ENCODE measurements around the gene RNF125. TPM values are rescaled to one million over a fixed set of nuclear protein-coding genes. Genes with fewer than 3 reads are reported as not detected.
"Not testable (repeated sequence)": the region's sequence is repeated elsewhere in the genome, so short reads cannot be mapped to it uniquely, and the experiment has no call there.

Gene RNF125
- total and polyA plus RNA-seq, 8 donors = 1.1 to 50.2 (median 3.0) TPM; not detected in 1

DNA sequence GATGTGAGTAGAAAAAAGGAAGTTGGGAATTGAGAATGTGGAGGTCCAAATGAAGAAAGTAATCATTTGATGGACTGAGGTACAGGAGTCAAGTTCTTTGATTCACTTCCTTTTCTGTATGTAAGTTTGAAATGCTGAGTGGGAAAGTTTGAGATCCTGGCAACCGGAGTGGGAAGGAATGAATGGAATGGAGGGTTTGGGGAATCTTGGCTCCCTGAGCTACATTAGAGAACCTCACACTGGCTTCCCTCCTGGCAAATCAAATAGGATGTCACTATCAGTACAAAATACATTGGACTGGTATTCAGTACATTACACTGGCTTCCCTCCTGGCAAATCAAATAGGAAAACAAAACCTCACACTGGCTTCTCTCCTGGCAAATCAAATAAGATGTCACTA lies 63.3 kb downstream of the RNF125 start:
- no peak for DNase-seq
- Histone ChIP-seq H3K27ac (no peak overlapping the region), H3K27me3 (no peaks in the 10 kb centered on the region), H3K36me3 (no peaks in the 10 kb centered on the region), H3K4me3 (no peak overlapping the region), H3K4me1 (peaks cover 4 to 18% (median 15%) of the 10 kb centered on the region in 4 donors), H3K9me3 (no peaks in the 10 kb centered on the region)
- intact Hi-C loops (cut with DNase I; ENCODE audit: low total_unique reads) = no loop called here
- 50 to 81% (median 67%) methylated on average over 1 of the region's 1 CpG for WGBS, 5 donors
- TF ChIP-seq, protein P1, sequence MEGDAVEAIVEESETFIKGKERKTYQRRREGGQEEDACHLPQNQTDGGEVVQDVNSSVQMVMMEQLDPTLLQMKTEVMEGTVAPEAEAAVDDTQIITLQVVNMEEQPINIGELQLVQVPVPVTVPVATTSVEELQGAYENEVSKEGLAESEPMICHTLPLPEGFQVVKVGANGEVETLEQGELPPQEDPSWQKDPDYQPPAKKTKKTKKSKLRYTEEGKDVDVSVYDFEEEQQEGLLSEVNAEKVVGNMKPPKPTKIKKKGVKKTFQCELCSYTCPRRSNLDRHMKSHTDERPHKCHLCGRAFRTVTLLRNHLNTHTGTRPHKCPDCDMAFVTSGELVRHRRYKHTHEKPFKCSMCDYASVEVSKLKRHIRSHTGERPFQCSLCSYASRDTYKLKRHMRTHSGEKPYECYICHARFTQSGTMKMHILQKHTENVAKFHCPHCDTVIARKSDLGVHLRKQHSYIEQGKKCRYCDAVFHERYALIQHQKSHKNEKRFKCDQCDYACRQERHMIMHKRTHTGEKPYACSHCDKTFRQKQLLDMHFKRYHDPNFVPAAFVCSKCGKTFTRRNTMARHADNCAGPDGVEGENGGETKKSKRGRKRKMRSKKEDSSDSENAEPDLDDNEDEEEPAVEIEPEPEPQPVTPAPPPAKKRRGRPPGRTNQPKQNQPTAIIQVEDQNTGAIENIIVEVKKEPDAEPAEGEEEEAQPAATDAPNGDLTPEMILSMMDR (IDR thresholded peaks at IDR 0.05) = no peak
- TF ChIP-seq EP300 (IDR thresholded peaks at IDR 0.05) (no peak), POLR2A (IDR thresholded peaks at IDR 0.05) (no peak), POLR2AphosphoS5 (IDR thresholded peaks at IDR 0.05) (no peak)

- H3K9me3 ChIP-seq = no peaks in the 10 kb centered on the region
- H3K27me3 ChIP-seq = no peaks in the 10 kb centered on the region
- intact Hi-C loops (cut with DNase I; ENCODE audit: low total_unique reads) = no loop called here
- H3K4me3 ChIP-seq = no peak overlapping the region
- WGBS, 5 donors = 95 to 97% (median 96%) methylated on average over 8 of the region's 8 CpGs
- no peak for DNase-seq
- no peak overlapping the region for H3K27ac ChIP-seq
- H3K36me3 ChIP-seq = no peaks in the 10 kb centered on the region
- TF ChIP-seq, protein P1 (IDR thresholded peaks at IDR 0.05) = no peak
- TF ChIP-seq POLR2A (IDR thresholded peaks at IDR 0.05) (no peak), EP300 (IDR thresholded peaks at IDR 0.05) (no peak), POLR2AphosphoS5 (IDR thresholded peaks at IDR 0.05) (no peak)
- H3K4me1 ChIP-seq = peaks cover 4 to 18% (median 15%) of the 10 kb centered on the region in 4 donors
These were observed 65.2 kb downstream of the RNF125 start for GRCh38 chr18:32083781-32084180.

DNA sequence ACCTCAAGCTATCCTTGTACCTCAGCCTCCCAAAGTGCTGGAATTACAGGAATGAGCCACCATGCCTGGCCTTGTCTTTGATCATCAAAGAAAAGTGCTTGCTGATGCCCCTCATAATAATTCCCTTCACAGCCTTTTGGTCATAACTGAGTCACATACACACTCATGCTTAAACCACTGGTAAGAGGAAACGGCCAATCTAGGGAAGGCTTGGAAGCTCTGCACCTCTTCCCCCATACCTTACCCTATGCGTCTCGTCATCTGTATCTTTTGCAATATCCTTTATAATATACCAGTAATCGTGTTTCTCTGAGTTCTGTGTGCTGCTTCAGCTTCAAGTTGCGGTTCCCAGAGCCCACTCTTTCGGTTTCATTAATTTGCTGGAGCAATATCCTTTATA lies 68.3 kb downstream of the RNF125 start:
- no peaks in the 10 kb centered on the region for H3K27me3 ChIP-seq
- no peak for DNase-seq
- H3K4me1 ChIP-seq = peaks cover 8 to 28% (median 17%) of the 10 kb centered on the region in 4 donors
- H3K4me3 ChIP-seq = no peak overlapping the region
- H3K27ac ChIP-seq = peak overlapping the region in 2 of 5 donors; percentile 87 to 93
- 72 to 89% (median 83%) methylated on average over 6 of the region's 6 CpGs for WGBS, 5 donors
- intact Hi-C loops (cut with DNase I; ENCODE audit: low total_unique reads) = no loop called here
- TF ChIP-seq POLR2A (IDR thresholded peaks at IDR 0.05) (no peak), POLR2AphosphoS5 (IDR thresholded peaks at IDR 0.05) (no peak), EP300 (IDR thresholded peaks at IDR 0.05) (no peak)
- TF ChIP-seq, protein P1 (IDR thresholded peaks at IDR 0.05) = no peak
- H3K36me3 ChIP-seq = no peaks in the 10 kb centered on the region
- no peaks in the 10 kb centered on the region for H3K9me3 ChIP-seq

GRCh38 chr18:32090831-32091230 lies 72.2 kb downstream of the RNF125 start:
- not testable (repeated sequence) for H3K36me3 ChIP-seq, H3K27me3 ChIP-seq, H3K9me3 ChIP-seq, H3K4me3 ChIP-seq, DNase-seq
- H3K27ac ChIP-seq = peak overlapping the region in 4 of 5 donors; percentile 99 to 100 (median 100)
- whole genome bisulfite sequencing, 5 donors = 94 to 96% (median 95%) methylated on average over 16 of the region's 16 CpGs
- peaks cover 18 to 37% (median 32%) of the 10 kb centered on the region in 4 donors for H3K4me1 ChIP-seq
- intact Hi-C loops (cut with DNase I; ENCODE audit: low total_unique reads) = loop anchor here (10.0 kb wide), 1 partner anchor 146 kb away; the partner anchor contains the start of gene TRAPPC8

DNA sequence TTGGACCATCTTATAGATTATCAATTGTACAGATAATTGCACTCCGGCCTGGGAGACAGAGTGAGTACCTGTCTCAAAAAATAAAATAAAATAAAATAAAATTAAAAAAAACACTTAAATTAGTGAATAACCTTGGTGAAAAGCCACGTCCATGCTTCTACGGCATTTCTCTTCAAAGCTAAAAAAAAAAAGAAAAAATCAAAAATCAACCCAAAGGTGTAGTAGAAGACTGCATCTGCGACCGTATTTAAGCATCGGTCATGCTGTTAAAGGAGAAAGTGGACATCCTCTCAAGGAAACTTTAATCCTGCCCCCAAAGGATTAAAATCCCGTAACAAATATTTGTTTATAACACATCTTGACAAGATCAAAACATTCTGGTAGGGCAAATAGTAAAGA lies 72.7 kb downstream of the RNF125 start:
- 38 to 44% (median 39%) methylated on average over 7 of the region's 7 CpGs for WGBS, 5 donors
- Histone ChIP-seq H3K27me3 (no peaks in the 10 kb centered on the region), H3K27ac (peak overlapping the region; percentile 98 to 100 (median 99)), H3K9me3 (no peaks in the 10 kb centered on the region), H3K4me3 (peak overlapping the region; percentile 92 to 99 (median 92)), H3K4me1 (peaks cover 16 to 35% (median 33%) of the 10 kb centered on the region in 4 donors), H3K36me3 (peaks cover 0 to 9% (median 2%) of the 10 kb centered on the region in 4 donors)
- TF ChIP-seq, protein P1 (IDR thresholded peaks at IDR 0.05) = no peak
- TF ChIP-seq POLR2AphosphoS5 (IDR thresholded peaks at IDR 0.05) = no peak
- TF ChIP-seq EP300 (IDR thresholded peaks at IDR 0.05) = no peak
- TF ChIP-seq POLR2A (IDR thresholded peaks at IDR 0.05) = no peak
- DNase-seq = no peak
- intact Hi-C loops (cut with DNase I; ENCODE audit: low total_unique reads) = loop anchor here (10.0 kb wide), 1 partner anchor 147 kb away; the partner anchor contains the start of gene TRAPPC8

All from stomach (tissue), 9 donors.